Esophagus muscularis mucosa (tissue), 3 donors: ENCODE results near the gene PER3.

Source experiments
- POLR2A ChIP-seq: fragments of 450-650 bp; IDR thresholded peaks from one replicate; pipeline ENCODE4 v1.6.1; 2017; ENCODE audit warnings: antibody characterized with exemption, moderate library complexity, mild to moderate bottlenecking, low read depth
- TF ChIP-seq, protein P1 (sequence below), 3 experiments: fragments of 200-600 bp in 2 of 3; fragments of 450-650 bp in 1 of 3; sonication (generic) in 2 of 3; IDR thresholded peaks; one replicate each; pipeline ENCODE4 v1.5.1; 2017 to 2019; ENCODE audit warnings: antibody characterized with exemption in 3 of 3, mild to moderate bottlenecking in 2 of 3, moderate library complexity in 1 of 3

GRCh38 chr1:7842517-7842916 is 58.4 kb downstream of the PER3 start:
- no peak for TF ChIP-seq POLR2A
- TF ChIP-seq, protein P1, sequence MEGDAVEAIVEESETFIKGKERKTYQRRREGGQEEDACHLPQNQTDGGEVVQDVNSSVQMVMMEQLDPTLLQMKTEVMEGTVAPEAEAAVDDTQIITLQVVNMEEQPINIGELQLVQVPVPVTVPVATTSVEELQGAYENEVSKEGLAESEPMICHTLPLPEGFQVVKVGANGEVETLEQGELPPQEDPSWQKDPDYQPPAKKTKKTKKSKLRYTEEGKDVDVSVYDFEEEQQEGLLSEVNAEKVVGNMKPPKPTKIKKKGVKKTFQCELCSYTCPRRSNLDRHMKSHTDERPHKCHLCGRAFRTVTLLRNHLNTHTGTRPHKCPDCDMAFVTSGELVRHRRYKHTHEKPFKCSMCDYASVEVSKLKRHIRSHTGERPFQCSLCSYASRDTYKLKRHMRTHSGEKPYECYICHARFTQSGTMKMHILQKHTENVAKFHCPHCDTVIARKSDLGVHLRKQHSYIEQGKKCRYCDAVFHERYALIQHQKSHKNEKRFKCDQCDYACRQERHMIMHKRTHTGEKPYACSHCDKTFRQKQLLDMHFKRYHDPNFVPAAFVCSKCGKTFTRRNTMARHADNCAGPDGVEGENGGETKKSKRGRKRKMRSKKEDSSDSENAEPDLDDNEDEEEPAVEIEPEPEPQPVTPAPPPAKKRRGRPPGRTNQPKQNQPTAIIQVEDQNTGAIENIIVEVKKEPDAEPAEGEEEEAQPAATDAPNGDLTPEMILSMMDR (IDR thresholded peaks at IDR 0.05): no peak
